GM23248 (cell line): ENCODE measurements around the gene MRTFA.

ENCODE experiments used
- EZH2 ChIP-seq: fragments of 200-600 bp; sonication (generic); IDR thresholded peaks from 2 replicates; pipeline ENCODE4 v1.6.1; 2018; ENCODE audit warnings: antibody characterized with exemption, mild to moderate bottlenecking; ENCODE audit not compliant: insufficient read depth, poor library complexity, severe bottlenecking
- EZH2phosphoT487 ChIP-seq: fragments of 200-600 bp; sonication (generic); IDR thresholded peaks from 2 replicates; pipeline ENCODE4 v1.6.1; 2018; ENCODE audit warnings: antibody characterized with exemption, moderate library complexity, mild to moderate bottlenecking, low read depth; ENCODE audit not compliant: insufficient read depth

DNA sequence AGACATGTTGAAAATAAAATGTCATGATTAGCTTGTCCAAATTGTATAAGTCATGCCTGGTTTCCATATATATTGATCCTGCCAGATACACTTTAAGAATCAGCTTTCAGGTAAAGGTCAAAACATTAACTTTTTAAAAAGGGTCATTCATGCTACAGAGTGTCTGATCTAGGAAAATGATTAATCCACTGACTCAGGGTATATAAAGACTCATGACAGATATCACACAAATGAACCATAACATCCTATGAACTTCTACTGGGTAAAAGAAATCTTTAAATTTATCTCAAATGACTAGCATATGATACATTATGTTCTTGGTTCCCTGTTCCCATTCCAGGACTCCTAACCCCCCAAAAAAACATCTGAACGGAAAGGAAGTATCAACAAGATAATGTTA lies 11.7 kb downstream of the MRTFA start:
- no peak for TF ChIP-seq EZH2phosphoT487
- TF ChIP-seq EZH2, result no peak
